ENCODE results near the gene PCDHGA1.

The PCDHGA1 gene

GRCh38 chr5:141465351-141465750 lies 135.0 kb downstream of the PCDHGA1 start:
- DNase-seq, result no peak

GRCh38 chr5:141475625-141476131 lies 145.4 kb downstream of the PCDHGA1 start, which contains the start of gene PCDHGC3:
PCDHGC3 (plus strand) TSS chr5:141475966; CDS start chr5:141476117, 151 bp downstream.
- DNase-seq, result peak; percentile 38 to 42

GRCh38 chr5:141476132-141476911 lies 146.0 kb downstream of the PCDHGA1 start:
- no peak for DNase-seq

- DNase-seq, result no peak
Measured at GRCh38 chr5:141477044-141477575, 146.8 kb downstream of the PCDHGA1 start.

- no peak for DNase-seq
Measured at GRCh38 chr5:141477815-141478214, 147.5 kb downstream of the PCDHGA1 start.

- no peak for DNase-seq
Measured at GRCh38 chr5:141478321-141478945, 148.1 kb downstream of the PCDHGA1 start.

GRCh38 chr5:141479776-141480175 lies 149.5 kb downstream of the PCDHGA1 start:
- no peak for DNase-seq

- DNase-seq, result no peak
Measured at GRCh38 chr5:141483902-141484301, 153.6 kb downstream of the PCDHGA1 start.

GRCh38 chr5:141484310-141484640 lies 154.0 kb downstream of the PCDHGA1 start:
- DNase-seq, result no peak

- DNase-seq, result no peak
Measured at GRCh38 chr5:141484641-141485311, 154.5 kb downstream of the PCDHGA1 start, which contains the start of gene PCDHGC4. PCDHGC4 (plus strand) TSS chr5:141485030; CDS start chr5:141485174, 144 bp downstream.

GRCh38 chr5:141485321-141486055 lies 155.2 kb downstream of the PCDHGA1 start:
- no peak for DNase-seq

GRCh38 chr5:141486091-141486490 lies 155.8 kb downstream of the PCDHGA1 start:
- DNase-seq, result no peak

GRCh38 chr5:141487131-141487530 lies 156.8 kb downstream of the PCDHGA1 start:
- DNase-seq, result no peak

GRCh38 chr5:141488591-141489561 lies 158.6 kb downstream of the PCDHGA1 start, which contains the start of gene PCDHGC5:
PCDHGC5 (plus strand) TSS chr5:141489081; CDS start chr5:141489241, 160 bp downstream.
- DNase-seq, result no peak

- no peak for DNase-seq
Measured at GRCh38 chr5:141489841-141490240, 159.5 kb downstream of the PCDHGA1 start.

GRCh38 chr5:141490271-141490670 lies 160.0 kb downstream of the PCDHGA1 start:
- DNase-seq, result no peak

- no peak for DNase-seq
Measured at GRCh38 chr5:141490771-141491170, 160.5 kb downstream of the PCDHGA1 start.

GRCh38 chr5:141491323-141492167 lies 161.2 kb downstream of the PCDHGA1 start:
- no peak for DNase-seq

GRCh38 chr5:141492168-141492885 lies 162.0 kb downstream of the PCDHGA1 start:
- DNase-seq, result peak; percentile 20 to 61
